Trophoblast cell (in vitro differentiated cells and primary cell): ENCODE results near the gene SETD3. TPM values are rescaled to one million over a fixed set of nuclear protein-coding genes. Genes with fewer than 3 reads are reported as not detected.
A peak's percentile ranks its signal among the peaks of the same experiment; 100 is the strongest.

ENCODE experiments used
- DNase-seq, 2 donors: peaks; one replicate each; pipeline ENCODE4 v3.0.0-alpha.2; 2016
- H2AFZ ChIP-seq: 2 replicates; pipeline ENCODE4 v1.6.1; 2013; ENCODE audit warnings: low read length, moderate library complexity, mild to moderate bottlenecking; ENCODE audit not compliant: insufficient read depth, poor library complexity
- H2AK5ac ChIP-seq: 2 replicates; pipeline ENCODE4 v1.6.1; 2013; ENCODE audit warnings: mild to moderate bottlenecking, low read length
- H2BK120ac ChIP-seq: 2 replicates; pipeline ENCODE4 v1.6.1; 2013; ENCODE audit warnings: low read length, mild to moderate bottlenecking, moderate library complexity; ENCODE audit not compliant: insufficient read depth, poor library complexity
- H2BK12ac ChIP-seq: 2 replicates; pipeline ENCODE4 v1.6.1; 2013; ENCODE audit warnings: mild to moderate bottlenecking, low read length, moderate library complexity
- H2BK5ac ChIP-seq: 2 replicates; pipeline ENCODE4 v1.6.1; 2013; ENCODE audit warnings: low read length, low read depth, moderate library complexity, mild to moderate bottlenecking; ENCODE audit not compliant: poor library complexity
- H3K14ac ChIP-seq: 2 replicates; pipeline ENCODE4 v1.6.1; 2013; ENCODE audit warnings: mild to moderate bottlenecking, low read length
- H3K18ac ChIP-seq: 2 replicates; pipeline ENCODE4 v1.6.1; 2013; ENCODE audit warnings: mild to moderate bottlenecking, low read length
- H3K23ac ChIP-seq: 2 replicates; pipeline ENCODE4 v1.6.1; 2013; ENCODE audit warnings: low read length
- H3K27ac ChIP-seq: 2 replicates; pipeline ENCODE4 v1.5.1; 2013; ENCODE audit warnings: low read depth, mild to moderate bottlenecking, inconsistent platforms, low read length, moderate library complexity
- H3K27me3 ChIP-seq: 2 replicates; pipeline ENCODE4 v1.6.1; 2013; ENCODE audit warnings: inconsistent platforms, mild to moderate bottlenecking, low read length, moderate library complexity; ENCODE audit not compliant: insufficient read depth
- H3K36me3 ChIP-seq, 2 experiments: 1 replicate in 1 of 2; 2 replicates in 1 of 2; pipeline ENCODE4 v1.6.1; 2013; ENCODE audit warnings: low read length in 2 of 2, mild to moderate bottlenecking in 2 of 2, moderate library complexity in 1 of 2; ENCODE audit not compliant: insufficient read depth in 2 of 2, control insufficient read depth in 1 of 2
- H3K4ac ChIP-seq: 2 replicates; pipeline ENCODE4 v1.6.1; 2013; ENCODE audit warnings: low read depth, mild to moderate bottlenecking, low read length, moderate library complexity
- H3K4me1 ChIP-seq, 2 experiments: 1 replicate in 1 of 2; 2 replicates in 1 of 2; pipeline ENCODE4 v1.6.1; 2013; ENCODE audit warnings: low read length in 2 of 2, mild to moderate bottlenecking in 2 of 2, moderate library complexity in 1 of 2; ENCODE audit not compliant: insufficient read depth in 2 of 2, control insufficient read depth in 1 of 2
- H3K4me2 ChIP-seq: 2 replicates; pipeline ENCODE4 v1.6.1; 2013; ENCODE audit warnings: inconsistent platforms, mild to moderate bottlenecking, low read length, moderate library complexity
- H3K4me3 ChIP-seq: 2 replicates; pipeline ENCODE4 v1.5.1; 2013; ENCODE audit warnings: mild to moderate bottlenecking, low read depth, low read length, inconsistent platforms
- H3K79me1 ChIP-seq: one replicate; pipeline ENCODE4 v1.6.1; 2013; ENCODE audit warnings: low read length
- H3K79me2 ChIP-seq: 2 replicates; pipeline ENCODE4 v1.6.1; 2013; ENCODE audit warnings: low read length, mild to moderate bottlenecking; ENCODE audit not compliant: control insufficient read depth, insufficient read depth, poor library complexity
- H3K9ac ChIP-seq: 2 replicates; pipeline ENCODE4 v1.6.1; 2013; ENCODE audit warnings: mild to moderate bottlenecking, low read length
- H3K9me3 ChIP-seq: 2 replicates; pipeline ENCODE4 v1.6.1; 2013; ENCODE audit warnings: low read depth, mild to moderate bottlenecking, control low read depth, inconsistent platforms, low read length; ENCODE audit not compliant: insufficient read depth
- H4K12ac ChIP-seq: 2 replicates; pipeline ENCODE4 v1.6.1; 2013; ENCODE audit warnings: low read depth, mild to moderate bottlenecking, low read length, moderate library complexity
- H4K8ac ChIP-seq: 2 replicates; pipeline ENCODE4 v1.6.1; 2013; ENCODE audit warnings: low read depth, mild to moderate bottlenecking, low read length, moderate library complexity
- H4K91ac ChIP-seq: one replicate; pipeline ENCODE4 v1.6.1; 2013; ENCODE audit warnings: low read depth, mild to moderate bottlenecking, low read length, moderate library complexity
- WGBS: extraction: QIAGEN DNeasy Blood & Tissue Kit; methylation state at CpG from one replicate; pipeline ENCODE4 v1.1.7; 2013; ENCODE audit warnings: missing lambda C conversion rate; ENCODE audit not compliant: insufficient read length, insufficient coverage; ENCODE audit errors: extremely low coverage; 5-methylcytosine and 5-hydroxymethylcytosine counted together
- polyA plus RNA-seq: library from polyadenylated mRNA; stranded (reverse); fragments of 200-250 nt; gene quantifications from 2 replicates; pipeline ENCODE4 v1.2.3, GENCODE V29; 2013

The SETD3 gene
- polyA plus RNA-seq: 81.6 and 81.8 TPM in 2 replicates

DNA sequence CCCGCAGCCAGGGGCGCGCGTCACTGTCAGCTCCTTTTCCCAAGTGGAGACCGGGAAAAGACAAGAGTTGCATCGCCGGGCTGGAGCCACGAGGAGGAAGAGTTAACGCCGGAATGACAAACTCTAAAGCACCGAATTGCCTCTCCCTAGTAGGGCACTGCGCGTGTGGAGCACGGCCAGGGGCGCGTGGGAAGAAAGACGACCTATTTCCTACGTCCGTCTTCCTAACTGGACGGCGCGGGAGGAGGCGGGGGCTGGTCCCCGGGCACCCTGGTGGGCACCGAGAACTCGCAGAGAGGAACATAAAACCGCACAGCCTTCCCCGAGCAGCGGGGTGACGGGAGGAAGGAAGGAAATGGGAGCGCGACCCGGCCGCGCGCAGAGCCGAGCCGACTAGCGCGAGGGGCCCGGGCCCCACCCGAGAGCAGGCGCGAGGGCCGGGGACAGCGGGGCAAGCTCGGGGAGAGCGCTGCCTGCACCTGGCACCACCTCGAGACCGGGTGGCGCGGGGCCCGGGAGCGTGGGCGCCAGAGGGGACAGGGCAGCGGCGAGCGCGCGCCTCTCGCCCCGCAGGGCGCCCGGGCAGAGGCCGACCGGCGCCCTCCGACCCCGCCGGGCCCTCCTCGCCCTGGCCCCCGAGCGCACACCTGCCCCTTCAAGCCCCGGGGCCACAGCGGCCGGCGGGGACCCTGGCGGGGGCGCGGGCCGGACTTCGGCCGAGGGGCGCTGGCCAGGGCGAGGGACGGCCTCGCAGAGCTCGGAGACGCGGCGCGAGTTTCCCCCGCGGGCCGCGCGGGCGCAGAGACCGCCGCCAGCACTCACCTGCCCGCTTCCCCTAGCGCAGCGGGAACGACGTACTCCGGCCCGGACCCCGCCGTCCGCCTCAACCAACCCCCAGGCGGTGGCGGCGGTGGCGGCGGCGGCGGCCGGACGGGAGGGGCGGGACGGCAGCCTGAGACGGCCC, at the start of gene SETD3:
SETD3 (minus strand) TSS at position 954 of the 964 bp plus-strand sequence. CDS start 15,054 bp downstream, outside the sequence.
- H3K23ac ChIP-seq: peak within 1 kb of the TSS; percentile 99
- no CpG with 5 or more reads among the region's 122 CpGs for WGBS
- peak within 1 kb of the TSS; percentile 91 for H3K18ac ChIP-seq

GRCh38 chr14:99529899-99530298, 49.2 kb upstream of the SETD3 start:
- H2AFZ ChIP-seq: no peak overlapping the region
- peaks cover 2% of the 10 kb centered on the region for H3K79me2 ChIP-seq
- H3K4ac ChIP-seq: no peak overlapping the region
- H3K14ac ChIP-seq: no peak overlapping the region
- H3K36me3 ChIP-seq: peaks cover 0 to 3% of the 10 kb centered on the region in 2 experiments
- no peaks in the 10 kb centered on the region for H3K79me1 ChIP-seq
- no peak overlapping the region for H3K23ac ChIP-seq
- no peak overlapping the region for H3K9ac ChIP-seq
- H3K9me3 ChIP-seq: no peaks in the 10 kb centered on the region
- H3K4me2 ChIP-seq: no peak overlapping the region
- no peak overlapping the region for H2BK5ac ChIP-seq
- H4K8ac ChIP-seq: no peak overlapping the region
- DNase-seq: no peak
- H3K27ac ChIP-seq: no peak overlapping the region
- H4K12ac ChIP-seq: no peak overlapping the region
- peaks cover 6 to 7% of the 10 kb centered on the region in 2 experiments for H3K4me1 ChIP-seq
- H2BK120ac ChIP-seq: no peak overlapping the region
- H3K27me3 ChIP-seq: no peaks in the 10 kb centered on the region
- H4K91ac ChIP-seq: no peak overlapping the region
- no CpG with 5 or more reads among the region's 4 CpGs for WGBS
- H3K18ac ChIP-seq: no peak overlapping the region
- no peak overlapping the region for H3K4me3 ChIP-seq
- no peak overlapping the region for H2BK12ac ChIP-seq
- no peak overlapping the region for H2AK5ac ChIP-seq

More for the DNA sequence above, at the start of gene SETD3:
- Histone ChIP-seq H3K36me3 (no peaks in the 10 kb centered on the region), H2AFZ (peak within 1 kb of the TSS; percentile 95), H3K4ac (peak within 1 kb of the TSS; percentile 95), H3K79me2 (peaks cover 27% of the 10 kb centered on the region), H3K9ac (peak within 1 kb of the TSS; percentile 75), H4K12ac (peak within 1 kb of the TSS; percentile 83), H2BK5ac (peak within 1 kb of the TSS; percentile 77), H2BK12ac (peak within 1 kb of the TSS; percentile 30), H3K14ac (peak within 1 kb of the TSS; percentile 95), H2BK120ac (peak within 1 kb of the TSS; percentile 44), H4K8ac (peak within 1 kb of the TSS; percentile 94), H3K4me3 (peak within 1 kb of the TSS; percentile 98), H4K91ac (peak within 1 kb of the TSS; percentile 88), H3K9me3 (no peaks in the 10 kb centered on the region), H3K79me1 (peaks cover 12% of the 10 kb centered on the region), H3K27me3 (no peaks in the 10 kb centered on the region), H3K27ac (peak within 1 kb of the TSS; percentile 91), H3K4me1 (peaks cover 3 to 12% of the 10 kb centered on the region in 2 experiments), H2AK5ac (peak within 1 kb of the TSS; percentile 74), H3K4me2 (peak within 1 kb of the TSS; percentile 97)
- DNase-seq: peak in 1 of 2 donors; percentile 50

DNA sequence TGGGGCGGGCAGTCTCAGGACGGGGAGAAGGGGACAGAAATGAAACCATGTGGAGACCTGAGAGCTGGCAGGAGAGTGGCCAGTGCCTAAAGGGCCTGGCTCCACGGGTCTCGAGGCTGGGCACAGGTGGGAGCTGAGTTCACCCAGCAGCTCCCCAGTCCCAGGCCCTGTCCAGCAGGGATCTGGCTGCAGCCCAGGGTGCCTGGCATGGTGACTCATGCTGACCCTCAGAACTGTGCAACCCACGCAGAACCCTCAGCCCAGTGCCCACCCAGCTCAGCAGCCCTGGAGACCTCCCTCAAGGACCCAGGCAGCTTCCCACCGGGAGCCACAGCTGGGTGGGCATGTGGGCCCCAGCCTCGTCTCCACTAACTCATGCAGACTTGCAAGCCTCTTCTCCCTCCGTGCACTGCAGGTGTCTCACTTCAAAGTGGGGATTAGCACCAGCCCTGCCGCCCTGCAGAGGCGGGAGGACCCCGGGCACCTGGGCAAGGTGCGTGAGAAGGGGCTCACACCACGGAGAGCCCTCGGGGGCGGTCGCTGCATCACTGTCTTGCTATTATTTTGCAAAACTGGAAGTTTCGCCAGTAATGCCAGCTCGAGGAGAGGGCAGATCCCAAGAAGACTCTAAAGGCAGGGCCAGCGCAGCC, 46.9 kb upstream of the SETD3 start:
- Histone ChIP-seq H2AK5ac (no peak overlapping the region), H3K79me1 (no peaks in the 10 kb centered on the region), H3K36me3 (peaks cover 0 to 3% of the 10 kb centered on the region in 2 experiments), H3K23ac (no peak overlapping the region), H3K18ac (no peak overlapping the region), H3K9me3 (no peaks in the 10 kb centered on the region), H3K79me2 (peaks cover 2% of the 10 kb centered on the region), H3K4me2 (no peak overlapping the region), H2AFZ (no peak overlapping the region), H2BK120ac (no peak overlapping the region), H4K8ac (no peak overlapping the region), H4K91ac (no peak overlapping the region), H3K27ac (no peak overlapping the region), H2BK5ac (no peak overlapping the region), H2BK12ac (no peak overlapping the region), H3K9ac (no peak overlapping the region), H3K4ac (no peak overlapping the region), H3K27me3 (no peaks in the 10 kb centered on the region), H3K4me3 (no peak overlapping the region), H4K12ac (no peak overlapping the region), H3K14ac (no peak overlapping the region), H3K4me1 (peaks cover 7 to 9% of the 10 kb centered on the region in 2 experiments)
- DNase-seq: no peak
- WGBS: no CpG with 5 or more reads among the region's 19 CpGs

DNA sequence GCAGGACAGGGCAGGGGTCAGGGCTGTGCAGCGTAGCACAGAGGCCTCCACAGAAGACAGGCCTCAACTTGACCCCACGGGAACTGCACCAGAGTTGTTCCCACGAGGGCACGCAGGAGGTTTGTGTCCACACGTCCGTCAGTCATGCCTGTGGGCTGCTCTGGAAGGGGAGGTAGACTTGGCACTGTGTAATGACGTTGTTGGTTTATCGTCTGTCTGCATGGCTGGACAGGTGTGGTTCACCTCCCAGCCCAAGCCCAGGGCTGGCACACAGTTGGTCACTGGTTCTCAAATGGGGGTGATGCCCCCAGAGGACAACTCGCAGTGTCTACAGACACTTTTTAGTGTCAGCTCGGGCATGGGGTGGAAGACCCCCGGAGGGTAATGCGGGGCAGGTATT, 46.4 kb upstream of the SETD3 start:
- H3K27me3 ChIP-seq: no peaks in the 10 kb centered on the region
- WGBS: no CpG with 5 or more reads among the region's 12 CpGs
- H2BK120ac ChIP-seq: no peak overlapping the region

More for the DNA sequence above, 46.4 kb upstream of the SETD3 start:
- H4K8ac ChIP-seq: no peak overlapping the region
- no peak overlapping the region for H2AK5ac ChIP-seq
- no peaks in the 10 kb centered on the region for H3K79me1 ChIP-seq
- no peak overlapping the region for H3K14ac ChIP-seq
- no peak overlapping the region for H4K91ac ChIP-seq
- no peak overlapping the region for H2AFZ ChIP-seq
- H3K23ac ChIP-seq: no peak overlapping the region
- DNase-seq: no peak
- H3K4me1 ChIP-seq: peaks cover 8 to 15% of the 10 kb centered on the region in 2 experiments
- no peak overlapping the region for H3K4me2 ChIP-seq
- H3K9me3 ChIP-seq: no peaks in the 10 kb centered on the region
- no peak overlapping the region for H2BK12ac ChIP-seq
- H2BK5ac ChIP-seq: no peak overlapping the region
- H4K12ac ChIP-seq: no peak overlapping the region
- no peak overlapping the region for H3K4me3 ChIP-seq
- H3K18ac ChIP-seq: no peak overlapping the region
- H3K27ac ChIP-seq: no peak overlapping the region
- peaks cover 0 to 3% of the 10 kb centered on the region in 2 experiments for H3K36me3 ChIP-seq
- H3K79me2 ChIP-seq: peaks cover 2% of the 10 kb centered on the region
- H3K9ac ChIP-seq: no peak overlapping the region
- H3K4ac ChIP-seq: no peak overlapping the region
